Stimulated activated CD4-positive, alpha-beta T cell treated with anti-CD3 and anti-CD28 coated beads, Interleukin-4, amount 100 ng/mL, for 1 hour (primary cell): Measurements from ENCODE around the gene IPO13.

Source experiments
- DNase-seq: peaks from one replicate; pipeline ENCODE4 v3.0.0-alpha.2; 2020

IPO13 gene

GRCh38 chr1:43951021-43951985 is 4.6 kb downstream of the IPO13 start:
- no peak for DNase-seq

DNA sequence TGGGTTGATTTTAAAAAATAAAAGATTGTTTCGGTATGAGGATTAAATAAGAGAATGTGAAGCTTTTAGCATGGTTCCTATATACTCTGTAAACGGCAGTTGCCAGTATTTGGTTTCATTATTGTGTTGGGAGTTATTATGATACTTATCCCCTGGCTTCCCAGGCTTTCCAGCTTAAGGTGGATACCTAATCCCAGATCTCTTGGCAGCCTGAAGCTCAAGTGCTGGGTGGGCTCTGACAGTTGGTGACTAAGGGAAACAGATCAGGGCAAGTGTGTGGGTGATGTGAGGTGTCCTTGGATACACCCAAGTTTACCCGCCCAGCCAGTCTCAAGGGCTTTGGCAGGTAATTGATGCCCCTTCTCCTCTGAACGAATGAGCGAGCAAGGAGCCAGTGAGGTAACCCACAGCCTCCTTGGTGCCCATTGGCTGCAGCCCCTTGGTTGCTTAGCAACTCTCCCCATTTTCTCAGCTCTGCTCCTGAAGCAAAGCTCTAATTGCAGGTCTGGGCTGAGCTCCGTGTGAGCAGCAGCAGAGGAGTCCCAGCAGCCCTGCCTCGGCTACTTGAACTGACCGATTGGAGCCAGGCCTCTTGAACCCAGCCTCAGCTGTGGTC is 6.1 kb downstream of the IPO13 start:
- DNase-seq, result no peak

DNA sequence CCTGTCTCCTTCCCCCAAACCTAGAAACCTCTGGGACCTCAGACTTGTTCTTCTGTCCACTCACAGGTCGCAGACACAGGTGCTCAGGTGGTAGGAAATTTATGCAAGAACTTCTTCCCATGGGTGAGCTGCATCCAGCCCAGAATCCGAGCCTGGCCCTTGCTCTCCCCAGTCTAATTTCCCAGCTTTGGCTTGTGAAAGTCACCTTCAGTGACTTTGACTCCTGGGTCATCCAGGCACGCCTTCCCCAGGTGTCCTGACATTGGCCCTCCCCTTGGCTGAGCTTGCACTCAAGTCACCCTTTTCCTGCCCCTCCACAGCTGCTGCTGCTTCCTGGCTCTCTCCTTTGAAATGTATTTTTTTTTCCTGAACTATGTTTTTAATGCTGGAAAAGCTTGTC is 6.6 kb downstream of the IPO13 start:
- DNase-seq, result no peak

DNA sequence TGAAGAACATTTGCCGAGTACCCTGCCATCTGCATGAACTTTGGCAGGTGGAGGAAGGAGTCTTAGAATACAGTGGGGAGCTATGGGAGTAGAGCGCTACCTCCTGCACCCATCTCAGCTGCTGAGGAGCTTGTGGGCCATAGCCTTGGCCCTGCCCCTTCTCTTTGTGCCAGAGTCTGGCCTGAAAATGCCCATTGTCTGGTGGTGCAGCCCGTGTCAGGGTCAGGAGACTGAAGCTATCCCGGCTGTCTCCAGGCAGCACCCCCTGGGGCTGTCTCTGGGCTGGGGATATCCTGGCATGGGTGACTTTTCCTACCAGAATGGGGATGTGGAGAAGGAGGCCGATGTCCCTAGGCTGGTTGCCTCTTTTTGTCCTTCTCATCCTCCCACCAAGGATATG is 7.3 kb downstream of the IPO13 start:
- no peak for DNase-seq

- no peak for DNase-seq
Observed at GRCh38 chr1:43956234-43956633, 9.5 kb downstream of the IPO13 start.

DNA sequence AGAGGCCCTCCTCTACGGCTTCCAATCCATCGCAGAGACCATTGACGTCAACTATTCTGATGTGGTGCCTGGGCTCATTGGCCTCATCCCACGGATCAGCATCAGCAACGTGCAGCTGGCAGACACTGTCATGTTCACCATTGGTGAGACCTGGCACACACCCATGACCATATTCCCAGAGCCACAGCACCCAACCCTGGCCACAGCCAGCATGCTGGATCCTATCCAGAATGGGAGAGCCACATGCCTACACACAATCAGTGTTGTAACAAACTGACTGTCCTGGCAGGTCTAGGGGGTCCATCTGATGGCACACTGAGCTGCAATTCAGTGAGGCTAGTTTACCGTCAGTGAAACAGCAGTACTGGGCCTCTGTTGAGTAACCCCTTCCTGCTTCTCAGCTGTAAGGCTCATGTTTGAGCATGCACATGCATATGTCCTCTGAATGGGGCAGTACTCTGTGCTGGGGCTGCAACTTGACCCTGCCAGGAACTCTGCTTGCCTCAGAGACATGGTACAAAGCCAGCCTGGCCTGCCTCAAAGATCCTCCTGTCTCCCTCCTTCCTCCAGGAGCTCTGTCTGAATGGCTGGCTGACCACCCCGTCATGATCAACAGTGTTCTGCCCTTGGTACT is 10.8 kb downstream of the IPO13 start:
- DNase-seq, result no peak

GRCh38 chr1:43958351-43959255 is 11.9 kb downstream of the IPO13 start:
- DNase-seq, result no peak

- DNase-seq, result no peak
Observed at GRCh38 chr1:43960798-43961197, 14.0 kb downstream of the IPO13 start.

DNA sequence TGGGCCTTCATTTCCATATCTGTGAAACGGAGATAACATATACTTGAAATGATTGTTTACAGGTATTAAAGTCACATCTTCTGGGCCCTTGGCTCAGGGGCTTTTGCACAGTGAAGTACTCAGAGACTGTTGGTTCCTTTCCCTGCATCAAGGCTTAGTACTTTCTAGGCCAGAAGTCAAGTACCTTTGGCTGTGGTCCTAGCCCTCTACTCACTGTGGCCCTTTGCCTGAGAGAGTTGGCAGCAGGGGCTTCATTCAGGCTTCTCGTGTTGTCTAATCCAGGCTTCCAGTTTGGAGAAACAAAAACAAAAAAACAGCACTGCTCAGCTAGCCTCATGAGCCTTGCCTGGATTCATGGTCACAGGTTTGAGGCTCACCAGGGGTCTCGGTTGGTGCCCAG is 14.9 kb downstream of the IPO13 start:
- no peak for DNase-seq

GRCh38 chr1:43962324-43962723 is 15.6 kb downstream of the IPO13 start:
- no peak for DNase-seq

- no peak for DNase-seq
Observed at GRCh38 chr1:43963006-43963405, 16.3 kb downstream of the IPO13 start.

GRCh38 chr1:43963890-43964289 is 17.1 kb downstream of the IPO13 start:
- DNase-seq, result no peak

GRCh38 chr1:43965316-43965715 is 18.6 kb downstream of the IPO13 start:
- DNase-seq, result no peak

DNA sequence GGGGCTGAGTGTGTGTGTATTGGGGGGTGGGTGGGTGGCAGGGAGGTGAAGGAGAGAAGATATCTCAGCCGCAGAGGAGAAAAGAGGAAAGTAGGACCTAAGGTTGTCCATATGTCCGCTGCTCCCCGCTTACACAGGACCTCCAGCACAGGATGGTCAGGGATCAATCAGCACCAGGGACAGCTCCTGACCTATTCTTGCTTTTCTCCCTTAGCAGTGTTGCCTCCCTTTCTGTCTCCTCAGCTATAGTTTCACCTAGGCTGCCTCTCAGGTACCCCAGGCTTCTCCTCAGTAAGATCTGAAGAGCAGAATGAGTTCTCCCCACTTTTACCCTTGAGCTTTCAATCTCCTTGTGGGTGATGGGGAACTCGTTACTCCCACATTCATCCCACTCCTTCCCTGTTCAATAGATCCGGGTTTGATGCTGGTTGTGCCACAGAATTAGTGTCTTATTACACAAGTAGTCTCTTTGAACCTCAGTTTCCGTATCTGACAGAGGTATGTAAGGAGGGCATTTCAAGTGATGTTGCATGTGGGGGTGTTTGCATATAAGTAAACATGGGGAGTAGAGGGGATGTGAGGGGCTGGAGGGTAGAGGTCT is 21.7 kb downstream of the IPO13 start:
- no peak for DNase-seq

- no peak for DNase-seq
Observed at GRCh38 chr1:43969416-43969745, 22.6 kb downstream of the IPO13 start.

DNA sequence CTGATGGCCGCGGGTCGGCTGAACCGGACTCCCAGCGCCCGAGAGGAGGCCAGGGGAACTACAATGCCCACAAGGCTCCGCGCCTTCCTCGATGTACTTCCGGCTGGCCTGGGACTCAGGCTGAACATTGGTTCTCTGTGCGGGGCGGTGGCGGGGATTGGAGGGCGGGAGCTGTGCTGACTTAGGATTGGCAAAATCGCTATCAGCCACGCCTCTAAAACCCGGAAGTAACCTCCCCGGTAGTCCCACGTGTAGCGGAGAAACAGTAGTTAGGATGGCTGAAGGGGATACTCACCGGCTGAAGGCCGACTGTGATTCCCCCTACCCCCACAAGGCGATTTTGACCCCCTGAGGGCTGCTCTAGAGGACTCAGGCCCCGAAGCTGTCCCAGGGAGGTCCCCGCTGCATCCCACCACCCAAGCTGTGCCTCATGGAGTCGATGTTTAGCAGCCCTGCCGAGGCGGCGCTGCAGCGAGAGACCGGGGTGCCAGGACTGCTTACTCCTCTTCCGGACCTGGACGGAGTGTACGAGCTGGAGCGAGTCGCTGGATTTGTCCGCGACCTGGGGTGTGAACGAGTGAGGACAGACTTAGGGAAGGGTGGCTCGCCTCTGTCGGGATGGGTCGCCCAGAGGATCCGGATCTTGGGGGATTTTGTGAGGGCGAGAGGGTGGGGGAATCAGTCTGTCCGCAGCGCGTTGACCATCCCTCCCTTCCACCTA is 23.2 kb downstream of the IPO13 start, which contains the start of gene DPH2:
Gene DPH2, plus strand, starts transcription at position 265 of the 721 bp plus-strand sequence. Its CDS starts 166 bp downstream, at position 431.
- DNase-seq, result peak; percentile 95

GRCh38 chr1:43970502-43970901 is 23.8 kb downstream of the IPO13 start:
- DNase-seq, result no peak

DNA sequence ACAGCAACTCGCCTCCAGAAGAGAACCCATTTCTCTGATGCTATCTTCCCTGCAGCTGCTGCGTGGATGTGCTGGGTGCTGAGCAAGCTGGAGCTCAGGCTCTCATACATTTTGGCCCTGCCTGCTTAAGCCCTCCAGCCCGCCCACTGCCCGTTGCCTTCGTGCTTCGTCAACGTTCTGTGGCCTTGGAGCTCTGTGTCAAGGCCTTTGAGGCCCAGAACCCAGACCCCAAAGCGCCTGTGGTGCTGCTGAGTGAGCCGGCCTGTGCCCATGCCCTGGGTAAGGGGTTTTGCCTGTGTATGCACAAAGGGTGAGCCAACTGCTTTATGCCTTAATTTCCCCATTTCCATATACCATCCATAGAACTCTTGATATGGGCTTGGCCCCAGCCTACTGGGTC is 24.2 kb downstream of the IPO13 start:
- no peak for DNase-seq

DNA sequence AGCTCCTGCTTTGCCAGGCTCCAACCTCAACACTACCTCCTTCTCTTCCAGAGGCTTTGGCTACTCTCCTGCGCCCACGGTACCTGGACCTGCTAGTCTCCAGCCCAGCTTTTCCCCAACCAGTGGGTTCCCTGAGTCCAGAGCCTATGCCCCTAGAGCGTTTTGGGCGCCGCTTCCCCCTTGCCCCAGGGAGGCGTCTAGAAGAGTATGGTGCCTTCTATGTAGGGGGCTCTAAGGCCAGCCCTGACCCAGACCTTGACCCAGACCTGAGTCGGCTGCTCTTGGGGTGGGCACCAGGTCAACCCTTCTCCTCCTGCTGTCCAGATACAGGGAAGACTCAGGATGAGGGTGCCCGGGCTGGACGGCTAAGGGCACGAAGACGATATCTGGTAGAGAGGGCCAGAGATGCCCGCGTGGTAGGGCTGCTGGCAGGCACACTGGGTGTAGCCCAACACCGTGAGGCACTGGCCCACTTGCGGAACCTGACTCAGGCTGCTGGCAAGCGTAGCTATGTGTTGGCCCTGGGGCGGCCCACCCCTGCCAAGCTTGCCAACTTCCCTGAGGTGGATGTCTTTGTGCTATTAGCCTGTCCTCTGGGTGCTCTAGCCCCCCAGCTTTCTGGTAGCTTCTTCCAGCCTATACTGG is 24.7 kb downstream of the IPO13 start:
- DNase-seq, result no peak

- no peak for DNase-seq
Observed at GRCh38 chr1:43973981-43974442, 27.3 kb downstream of the IPO13 start.
